H1 (cell line): Measurements from ENCODE around the gene MUC13. TPM values are rescaled to one million over a fixed set of nuclear protein-coding genes. Genes with fewer than 3 reads are reported as not detected.

Experiments used
- CTCF ChIA-PET: fragments of 300-600 bp; sonication (Branson Sonifier 250); formaldehyde crosslinking; loops from one replicate; lab custom pipeline; 2021; ENCODE audit not compliant: partially characterized antibody; lab: Charles Lee
- POLR2A ChIA-PET: fragments of 300-600 bp; sonication (Branson Sonifier 250); formaldehyde crosslinking; loops from one replicate; lab custom pipeline; 2021; ENCODE audit warnings: inconsistent platforms; ENCODE audit not compliant: partially characterized antibody; lab: Charles Lee
- DNase-seq, 2 experiments: peaks; one replicate each; pipeline versions ENCODE4 v3.0.0 to v3.0.0-alpha.2; 2010 to 2022; ENCODE audit warnings: low spot score in 2 of 2, low read depth in 1 of 2, mixed read lengths in 1 of 2
- FAIRE-seq: peaks from 2 replicates; lab custom pipeline; 2011; peaks lifted over from hg19 to GRCh38; lab: Jason Lieb, UNC
- H2AFZ ChIP-seq: 2 replicates; pipeline ENCODE4 v1.8.1; 2012; ENCODE audit warnings: low read length, inconsistent platforms
- H2AK5ac ChIP-seq: 2 replicates; pipeline ENCODE4 v1.6.1; 2013; ENCODE audit warnings: low read depth, low read length
- H2BK120ac ChIP-seq: replicated peaks from 2 replicates; pipeline ENCODE3; 2013; ENCODE audit warnings: low read depth, low read length, inconsistent platforms
- H2BK12ac ChIP-seq: 2 replicates; pipeline ENCODE4 v1.6.1; 2013; ENCODE audit warnings: low read depth, low read length
- H2BK15ac ChIP-seq: 2 replicates; pipeline ENCODE4 v1.6.1; 2013; ENCODE audit warnings: low read length
- H2BK20ac ChIP-seq: 2 replicates; pipeline ENCODE4 v1.6.1; 2013; ENCODE audit warnings: low read length
- H2BK5ac ChIP-seq: 2 replicates; pipeline ENCODE4 v1.6.1; 2013; ENCODE audit warnings: low read depth, low read length
- H3K14ac ChIP-seq: 2 replicates; pipeline ENCODE4 v1.6.1; 2013; ENCODE audit warnings: inconsistent platforms; ENCODE audit not compliant: insufficient read length
- H3K18ac ChIP-seq: 2 replicates; pipeline ENCODE4 v1.6.1; 2013; ENCODE audit warnings: low read length; ENCODE audit errors: extremely low read depth
- H3K23ac ChIP-seq: 2 replicates; pipeline ENCODE4 v1.6.1; 2013; ENCODE audit warnings: inconsistent platforms; ENCODE audit not compliant: insufficient read length
- H3K23me2 ChIP-seq: 2 replicates; pipeline ENCODE4 v1.6.1; 2013; ENCODE audit warnings: low read depth, low read length
- H3K27ac ChIP-seq: 2 replicates; pipeline ENCODE4 v1.6.1; 2011; ENCODE audit warnings: low read depth, low read length, inconsistent platforms
- H3K27me3 ChIP-seq, 4 experiments: replicated peaks in 1 of 4; 1 replicate in 1 of 4; 2 replicates in 3 of 4; pipeline versions ENCODE4 v1.6.1 to v1.8.1; 2011 to 2013; ENCODE audit warnings: low read length in 3 of 4, mild to moderate bottlenecking in 3 of 4, inconsistent platforms in 2 of 4, mixed read lengths in 2 of 4, moderate library complexity in 1 of 4; ENCODE audit not compliant: control insufficient read depth in 3 of 4, insufficient read depth in 3 of 4; ENCODE audit errors: extremely low read depth in 1 of 4
- H3K36me3 ChIP-seq, 4 experiments: 2 replicates each; pipeline versions ENCODE4 v1.6.1 to v1.8.1; 2011 to 2013; ENCODE audit warnings: mild to moderate bottlenecking in 4 of 4, low read length in 3 of 4, moderate library complexity in 2 of 4, control low read depth in 1 of 4, inconsistent platforms in 1 of 4; ENCODE audit not compliant: insufficient read depth in 4 of 4, control insufficient read depth in 2 of 4
- H3K4ac ChIP-seq: replicated peaks from 2 replicates; pipeline ENCODE3; 2013; ENCODE audit warnings: low read length, low read depth, mixed read lengths, inconsistent platforms; ENCODE audit not compliant: insufficient read length
- H3K4me1 ChIP-seq, 4 experiments: replicated peaks in 1 of 4; 1 replicate in 1 of 4; 2 replicates in 3 of 4; pipeline versions ENCODE4 v1.6.1 to v1.8.1; 2011 to 2013; ENCODE audit warnings: low read length in 3 of 4, inconsistent platforms in 2 of 4, mixed read lengths in 1 of 4; ENCODE audit not compliant: insufficient read depth in 4 of 4, control insufficient read depth in 3 of 4
- H3K4me2 ChIP-seq, 2 experiments: 2 replicates each; pipeline versions ENCODE4 v1.6.1 to v1.8.1; 2011 to 2013; ENCODE audit warnings: low read depth in 2 of 2, low read length in 2 of 2, control low read depth in 1 of 2, inconsistent platforms in 1 of 2, mild to moderate bottlenecking in 1 of 2; ENCODE audit not compliant: insufficient read depth in 1 of 2
- H3K4me3 ChIP-seq, 4 experiments: fragments of 200-600, 300-600 bp in 1 of 4; sonication (generic), shearing (Covaris generic), sonication (Bioruptor Twin) in 1 of 4; 2 replicates each; pipeline versions ENCODE4 v1.5.1 to v1.8.1; 2011 to 2016; ENCODE audit warnings: low read length in 4 of 4, low read depth in 3 of 4, control low read depth in 2 of 4, inconsistent platforms in 2 of 4, mild to moderate bottlenecking in 2 of 4, mixed read lengths in 1 of 4, moderate library complexity in 1 of 4; ENCODE audit not compliant: insufficient read depth in 2 of 4; ENCODE audit errors: extremely low read depth in 1 of 4
- H3K56ac ChIP-seq: replicated peaks from 2 replicates; pipeline ENCODE3; 2013; ENCODE audit warnings: low read depth, mild to moderate bottlenecking, mixed read lengths, low read length, inconsistent platforms; ENCODE audit not compliant: insufficient read length
- H3K79me1 ChIP-seq: 2 replicates; pipeline ENCODE4 v1.6.1; 2013; ENCODE audit warnings: low read depth, low read length, control low read depth
- H3K79me2 ChIP-seq, 2 experiments: 2 replicates each; pipeline versions ENCODE4 v1.6.1 to v1.8.1; 2012 to 2013; ENCODE audit warnings: low read length in 2 of 2, mild to moderate bottlenecking in 2 of 2, inconsistent platforms in 1 of 2; ENCODE audit not compliant: insufficient read depth in 2 of 2, control insufficient read depth in 1 of 2
- H3K9ac ChIP-seq, 4 experiments: replicated peaks in 1 of 4; 1 replicate in 1 of 4; 2 replicates in 3 of 4; pipeline versions ENCODE4 v1.6.1 to v1.8.1; 2011 to 2013; ENCODE audit warnings: low read depth in 3 of 4, low read length in 3 of 4, control low read depth in 2 of 4, mild to moderate bottlenecking in 2 of 4, moderate library complexity in 2 of 4, inconsistent platforms in 1 of 4; ENCODE audit errors: extremely low read depth in 1 of 4
- H3K9me3 ChIP-seq, 2 experiments: 2 replicates each; pipeline versions ENCODE4 v1.6.1 to v1.8.1; 2012 to 2013; ENCODE audit warnings: mild to moderate bottlenecking in 2 of 2, moderate library complexity in 2 of 2, control low read depth in 1 of 2, inconsistent platforms in 1 of 2, low read depth in 1 of 2, low read length in 1 of 2, mixed read lengths in 1 of 2; ENCODE audit not compliant: insufficient read depth in 2 of 2
- H4K20me1 ChIP-seq, 2 experiments: replicated peaks in 1 of 2; 2 replicates each; pipeline versions ENCODE3 to v1.8.1; 2011 to 2013; ENCODE audit warnings: inconsistent platforms in 2 of 2, low read length in 2 of 2, mild to moderate bottlenecking in 1 of 2; ENCODE audit not compliant: insufficient read depth in 2 of 2, control insufficient read depth in 1 of 2
- H4K5ac ChIP-seq: 2 replicates; pipeline ENCODE4 v1.6.1; 2013; ENCODE audit warnings: low read length, low read depth, mixed read lengths, inconsistent platforms; ENCODE audit not compliant: insufficient read length
- H4K8ac ChIP-seq: 2 replicates; pipeline ENCODE4 v1.8.0; 2013; ENCODE audit warnings: mild to moderate bottlenecking, moderate library complexity, low read length, inconsistent platforms; ENCODE audit not compliant: insufficient read depth; ENCODE audit errors: extremely low read depth
- H4K91ac ChIP-seq: replicated peaks from 2 replicates; pipeline ENCODE3; 2013; ENCODE audit warnings: low read length, mixed read lengths, inconsistent platforms; ENCODE audit not compliant: insufficient read length
- JUN ChIP-seq: IDR thresholded peaks from 2 replicates; pipeline ENCODE4 v1.6.1; 2011; ENCODE audit warnings: low read depth, mild to moderate bottlenecking, improper control_type of control experiment, low read length
- POLR2A ChIP-seq, 2 experiments: IDR thresholded peaks; 1 replicate in 1 of 2; 2 replicates in 1 of 2; pipeline ENCODE4 v1.6.1; 2011; ENCODE audit warnings: low read depth in 2 of 2, low read length in 2 of 2, mild to moderate bottlenecking in 2 of 2; ENCODE audit errors: control extremely low read depth in 1 of 2
- POLR2AphosphoS5 ChIP-seq: IDR thresholded peaks from 2 replicates; pipeline ENCODE4 v1.6.1; 2011; ENCODE audit warnings: low read depth, low read length
- SP1 ChIP-seq: IDR thresholded peaks from 2 replicates; pipeline ENCODE4 v1.6.1; 2011; ENCODE audit warnings: low read depth, low read length
- TAF1 ChIP-seq: IDR thresholded peaks from 2 replicates; pipeline ENCODE4 v1.6.1; 2011; ENCODE audit warnings: mild to moderate bottlenecking, low read depth, low read length
- TBP ChIP-seq: IDR thresholded peaks from 2 replicates; pipeline ENCODE4 v1.6.1; 2011; ENCODE audit warnings: low read depth, low read length, improper control_type of control experiment
- WGBS, 2 experiments: shearing (Covaris generic) in 1 of 2; methylation state at CpG; one replicate each; pipeline versions ENCODE4 v1.1.6 to v1.1.7; 2013 to 2015; ENCODE audit warnings: low lambda C conversion rate in 2 of 2, mixed read lengths in 2 of 2, inconsistent platforms in 1 of 2, low coverage in 1 of 2, missing lambda C conversion rate in 1 of 2; ENCODE audit not compliant: insufficient replicate concordance in 2 of 2, insufficient coverage in 1 of 2, insufficient read length in 1 of 2; ENCODE audit errors: extremely low coverage in 1 of 2, missing lambda C conversion rate in 1 of 2; 5-methylcytosine and 5-hydroxymethylcytosine counted together
- polyA plus RNA-seq, 7 experiments: library from polyadenylated mRNA; depleted of rRNA in 3 of 7; stranded (reverse) in 5 of 7; unstranded in 2 of 7; fragments of >200 nt in 5 of 7; fragments of 200-250 nt in 2 of 7; gene quantifications; 1 replicate in 5 of 7; 2 replicates in 1 of 7; 4 replicates in 1 of 7; pipeline versions ENCODE4 v1.2.1 to v1.2.3, GENCODE V29; 2011 to 2013; ENCODE audit warnings: missing spikeins in 2 of 7, mixed read lengths in 2 of 7
- total RNA-seq: library from RNA; stranded (reverse); fragmentation: NEBNext Ultra II Directional; extraction: Animal tissue kit (Norgen Biotek cat#: 25700); gene quantifications from 2 replicates; pipeline ENCODE4 v1.2.1, GENCODE V29; 2021
- TF ChIP-seq, protein P1 (sequence below): IDR thresholded peaks from 2 replicates; pipeline ENCODE4 v1.6.1; 2012; ENCODE audit warnings: low read length, inconsistent platforms

Gene MUC13
- total and polyA plus RNA-seq, 2 of the 8 experiments (the other 6 are each of a cell fraction or from before 2014, with no cell fraction given) = not detected

DNA sequence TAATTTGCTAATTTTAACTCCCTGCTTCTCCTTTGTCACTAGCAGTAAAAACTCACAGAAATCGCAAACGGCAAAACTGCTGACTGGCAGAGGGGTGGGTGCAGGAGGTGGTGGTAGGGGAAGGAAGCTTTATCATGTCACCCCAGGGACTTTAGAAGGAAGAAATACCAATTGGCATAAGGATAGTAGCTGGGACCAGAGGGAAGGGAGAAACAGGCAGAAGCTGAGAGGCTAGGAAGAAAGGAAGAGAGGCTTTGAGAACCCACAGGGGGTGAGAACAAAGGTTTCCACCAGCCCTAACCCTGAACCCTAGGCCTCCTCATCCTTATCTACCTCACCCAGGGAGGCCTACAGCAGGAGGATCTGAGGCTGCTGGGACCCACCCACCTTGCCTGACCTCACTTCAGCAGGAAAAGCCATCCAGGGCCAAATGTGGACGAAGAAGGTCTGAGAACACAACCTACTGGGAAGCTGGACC is 58.1 kb downstream of the MUC13 start:
- Histone ChIP-seq H3K79me2 (peaks cover 21 to 78% of the 10 kb centered on the region in 2 experiments), H3K23ac (no peak overlapping the region), H4K20me1 (peaks cover 3 to 10% of the 10 kb centered on the region in 2 experiments), H3K4me3 (no peak overlapping the region), H3K9me3 (no peaks in the 10 kb centered on the region), H3K36me3 (peaks cover 0 to 10% (median 2%) of the 10 kb centered on the region in 4 experiments; a peak in 1 of 8 replicates), H2BK12ac (no peak overlapping the region), H3K56ac (no peak overlapping the region), H3K27me3 (no peaks in the 10 kb centered on the region), H2AFZ (no peak overlapping the region), H2AK5ac (no peak overlapping the region), H3K4ac (peak overlapping the region; percentile 34), H2BK15ac (no peak overlapping the region), H3K4me1 (peaks cover 0 to 9% (median 5%) of the 10 kb centered on the region in 4 experiments; a peak in 5 of 7 replicates), H4K8ac (no peak overlapping the region), H3K18ac (no peak overlapping the region), H2BK120ac (no peak overlapping the region), H3K14ac (no peak overlapping the region), H3K23me2 (no peaks in the 10 kb centered on the region), H4K91ac (no peak overlapping the region), H2BK5ac (no peak overlapping the region), H3K4me2 (no peak overlapping the region), H4K5ac (no peak overlapping the region), H3K79me1 (peaks cover 6% of the 10 kb centered on the region), H3K9ac (no peak overlapping the region), H2BK20ac (no peak overlapping the region), H3K27ac (no peak overlapping the region)
- FAIRE-seq (no peak), DNase-seq (no peak)
- POLR2A ChIA-PET = interaction anchor here (0.6 to 1.3 kb wide), 5 partner anchors 10 to 41 kb away, joined by 3 to 6 read pairs (median 4); no protein-coding TSS in a partner anchor
- CTCF ChIA-PET = interaction anchor here (0.6 to 1.7 kb wide), 3 partner anchors 19 to 211 kb away, joined by 3 to 4 read pairs (median 3); no protein-coding TSS in a partner anchor
- WGBS, 2 experiments = 88% methylated on average over 3 of the region's 3 CpGs; no CpG with 5 or more reads in 1 of the 2 experiments
- TF ChIP-seq SP1 (no peak), JUN (no peak), POLR2AphosphoS5 (0 out of 2 replicates have a peak, but pooled peaks have one; percentile 17), TBP (no peak), POLR2A (IDR thresholded peaks at IDR 0.05; ENCODE audit: control extremely low read depth in 1 of 2, low read depth in 2 of 2, low read length in 2 of 2) (peak in 1 of 2 experiments; percentile 18; a peak in 1 of 3 replicates), TAF1 (no peak)
- TF ChIP-seq, protein P1, sequence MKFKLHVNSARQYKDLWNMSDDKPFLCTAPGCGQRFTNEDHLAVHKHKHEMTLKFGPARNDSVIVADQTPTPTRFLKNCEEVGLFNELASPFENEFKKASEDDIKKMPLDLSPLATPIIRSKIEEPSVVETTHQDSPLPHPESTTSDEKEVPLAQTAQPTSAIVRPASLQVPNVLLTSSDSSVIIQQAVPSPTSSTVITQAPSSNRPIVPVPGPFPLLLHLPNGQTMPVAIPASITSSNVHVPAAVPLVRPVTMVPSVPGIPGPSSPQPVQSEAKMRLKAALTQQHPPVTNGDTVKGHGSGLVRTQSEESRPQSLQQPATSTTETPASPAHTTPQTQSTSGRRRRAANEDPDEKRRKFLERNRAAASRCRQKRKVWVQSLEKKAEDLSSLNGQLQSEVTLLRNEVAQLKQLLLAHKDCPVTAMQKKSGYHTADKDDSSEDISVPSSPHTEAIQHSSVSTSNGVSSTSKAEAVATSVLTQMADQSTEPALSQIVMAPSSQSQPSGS = no peak
